HTERT RPE-1 (cell line): ENCODE data around the gene C16orf87.
"Not testable (repeated sequence)": the region's sequence is repeated elsewhere in the genome, so short reads cannot be mapped to it uniquely, and the experiment has no call there.

Source experiments
- in situ Hi-C: fragments of 300-500 bp; cut with MboI; formaldehyde crosslinking; loops from 4 replicates; pipeline ENCODE4 v1.14.3; 2020; ENCODE audit warnings: low sequenced_read_pairs

Gene C16orf87

GRCh38 chr16:46801428-46802049, 29.4 kb downstream of the C16orf87 start:
- in situ Hi-C loops: no loop called here

- in situ Hi-C loops: no loop called here
Observed at GRCh38 chr16:46800494-46800893, 30.5 kb downstream of the C16orf87 start.

GRCh38 chr16:46797501-46797900, 33.5 kb downstream of the C16orf87 start:
- in situ Hi-C loops: no loop called here

- in situ Hi-C loops: no loop called here
Observed at GRCh38 chr16:46796764-46797269, 34.2 kb downstream of the C16orf87 start.

GRCh38 chr16:46793841-46794240, 37.1 kb downstream of the C16orf87 start:
- in situ Hi-C loops: no loop called here

- in situ Hi-C loops: no loop called here
Observed at GRCh38 chr16:46790599-46791270, 40.2 kb downstream of the C16orf87 start.

- in situ Hi-C loops: no loop called here
Observed at GRCh38 chr16:46789499-46790414, 41.2 kb downstream of the C16orf87 start.

- in situ Hi-C loops: no loop called here
Observed at GRCh38 chr16:46788891-46789474, 42.0 kb downstream of the C16orf87 start.

- in situ Hi-C loops: no loop called here
Observed at GRCh38 chr16:46787909-46788308, 43.1 kb downstream of the C16orf87 start.

GRCh38 chr16:46785076-46785845, 45.7 kb downstream of the C16orf87 start:
- in situ Hi-C loops: no loop called here

- in situ Hi-C loops: not testable (repeated sequence)
Observed at GRCh38 chr16:46784569-46784968, 46.4 kb downstream of the C16orf87 start.

GRCh38 chr16:46783800-46784199, 47.2 kb downstream of the C16orf87 start:
- in situ Hi-C loops: no loop called here

- in situ Hi-C loops: no loop called here
Observed at GRCh38 chr16:46782320-46782719, 48.7 kb downstream of the C16orf87 start.

- in situ Hi-C loops: no loop called here
Observed at GRCh38 chr16:46777804-46778203, 53.2 kb downstream of the C16orf87 start.

- in situ Hi-C loops: no loop called here
Observed at GRCh38 chr16:46775214-46775613, 55.8 kb downstream of the C16orf87 start.

- in situ Hi-C loops: no loop called here
Observed at GRCh38 chr16:46774743-46775177, 56.2 kb downstream of the C16orf87 start.

GRCh38 chr16:46772463-46772862, 58.5 kb downstream of the C16orf87 start:
- in situ Hi-C loops: no loop called here

- in situ Hi-C loops: no loop called here
Observed at GRCh38 chr16:46768809-46769208, 62.2 kb downstream of the C16orf87 start.

- in situ Hi-C loops: no loop called here
Observed at GRCh38 chr16:46765050-46765449, 65.9 kb downstream of the C16orf87 start.

GRCh38 chr16:46763147-46763546, 67.8 kb downstream of the C16orf87 start:
- in situ Hi-C loops: no loop called here
